ENCODE measurements around the gene ADAMTS12. TPM values are rescaled to one million over a fixed set of nuclear protein-coding genes. Genes with fewer than 3 reads are reported as not detected.

Gene ADAMTS12
- total and polyA plus RNA-seq, 9 of the 15 experiments (the other 6 are each of a cell fraction or from before 2014, with no cell fraction given): 0.11 TPM; not detected in 8

DNA sequence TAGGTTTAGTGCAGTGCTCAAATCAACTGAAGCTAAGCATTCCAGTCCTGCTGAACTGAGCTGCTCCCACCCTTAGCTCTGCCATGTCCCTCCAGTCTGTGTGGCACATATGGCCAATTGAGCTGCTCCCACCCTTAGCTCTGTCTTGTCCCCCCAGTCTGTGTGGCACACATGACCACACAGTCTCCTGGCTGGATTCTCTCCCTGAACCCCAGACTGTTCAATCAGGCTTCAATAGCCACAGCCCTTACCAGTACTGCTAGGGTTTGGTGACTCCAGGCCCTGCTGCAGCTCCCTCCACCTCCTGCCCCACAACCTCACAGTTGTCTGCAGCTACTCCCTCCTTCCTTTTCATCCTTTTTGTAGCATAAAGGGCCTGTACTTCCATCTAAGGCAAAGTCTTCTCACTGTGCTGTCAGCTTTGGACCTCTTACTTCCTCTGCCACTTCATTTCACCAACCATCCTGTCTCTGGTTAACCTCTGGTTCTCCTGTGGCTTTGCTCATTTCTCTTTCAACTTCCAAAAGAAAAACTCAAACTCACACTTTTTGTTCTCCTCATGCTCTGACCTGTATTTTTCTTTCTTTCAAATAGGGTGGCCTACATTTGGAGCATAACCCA lies 50.8 kb downstream of the ADAMTS12 start (continued):
- TF ChIP-seq, protein P1, sequence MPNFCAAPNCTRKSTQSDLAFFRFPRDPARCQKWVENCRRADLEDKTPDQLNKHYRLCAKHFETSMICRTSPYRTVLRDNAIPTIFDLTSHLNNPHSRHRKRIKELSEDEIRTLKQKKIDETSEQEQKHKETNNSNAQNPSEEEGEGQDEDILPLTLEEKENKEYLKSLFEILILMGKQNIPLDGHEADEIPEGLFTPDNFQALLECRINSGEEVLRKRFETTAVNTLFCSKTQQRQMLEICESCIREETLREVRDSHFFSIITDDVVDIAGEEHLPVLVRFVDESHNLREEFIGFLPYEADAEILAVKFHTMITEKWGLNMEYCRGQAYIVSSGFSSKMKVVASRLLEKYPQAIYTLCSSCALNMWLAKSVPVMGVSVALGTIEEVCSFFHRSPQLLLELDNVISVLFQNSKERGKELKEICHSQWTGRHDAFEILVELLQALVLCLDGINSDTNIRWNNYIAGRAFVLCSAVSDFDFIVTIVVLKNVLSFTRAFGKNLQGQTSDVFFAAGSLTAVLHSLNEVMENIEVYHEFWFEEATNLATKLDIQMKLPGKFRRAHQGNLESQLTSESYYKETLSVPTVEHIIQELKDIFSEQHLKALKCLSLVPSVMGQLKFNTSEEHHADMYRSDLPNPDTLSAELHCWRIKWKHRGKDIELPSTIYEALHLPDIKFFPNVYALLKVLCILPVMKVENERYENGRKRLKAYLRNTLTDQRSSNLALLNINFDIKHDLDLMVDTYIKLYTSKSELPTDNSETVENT (CRISPR knock-in tag; IDR thresholded peaks at IDR 0.05): no peak
- TF ChIP-seq, protein P2, sequence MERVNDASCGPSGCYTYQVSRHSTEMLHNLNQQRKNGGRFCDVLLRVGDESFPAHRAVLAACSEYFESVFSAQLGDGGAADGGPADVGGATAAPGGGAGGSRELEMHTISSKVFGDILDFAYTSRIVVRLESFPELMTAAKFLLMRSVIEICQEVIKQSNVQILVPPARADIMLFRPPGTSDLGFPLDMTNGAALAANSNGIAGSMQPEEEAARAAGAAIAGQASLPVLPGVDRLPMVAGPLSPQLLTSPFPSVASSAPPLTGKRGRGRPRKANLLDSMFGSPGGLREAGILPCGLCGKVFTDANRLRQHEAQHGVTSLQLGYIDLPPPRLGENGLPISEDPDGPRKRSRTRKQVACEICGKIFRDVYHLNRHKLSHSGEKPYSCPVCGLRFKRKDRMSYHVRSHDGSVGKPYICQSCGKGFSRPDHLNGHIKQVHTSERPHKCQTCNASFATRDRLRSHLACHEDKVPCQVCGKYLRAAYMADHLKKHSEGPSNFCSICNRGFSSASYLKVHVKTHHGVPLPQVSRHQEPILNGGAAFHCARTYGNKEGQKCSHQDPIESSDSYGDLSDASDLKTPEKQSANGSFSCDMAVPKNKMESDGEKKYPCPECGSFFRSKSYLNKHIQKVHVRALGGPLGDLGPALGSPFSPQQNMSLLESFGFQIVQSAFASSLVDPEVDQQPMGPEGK (CRISPR knock-in tag; IDR thresholded peaks at IDR 0.05; ENCODE audit: borderline replicate concordance): no peak
- TF ChIP-seq, protein P3, sequence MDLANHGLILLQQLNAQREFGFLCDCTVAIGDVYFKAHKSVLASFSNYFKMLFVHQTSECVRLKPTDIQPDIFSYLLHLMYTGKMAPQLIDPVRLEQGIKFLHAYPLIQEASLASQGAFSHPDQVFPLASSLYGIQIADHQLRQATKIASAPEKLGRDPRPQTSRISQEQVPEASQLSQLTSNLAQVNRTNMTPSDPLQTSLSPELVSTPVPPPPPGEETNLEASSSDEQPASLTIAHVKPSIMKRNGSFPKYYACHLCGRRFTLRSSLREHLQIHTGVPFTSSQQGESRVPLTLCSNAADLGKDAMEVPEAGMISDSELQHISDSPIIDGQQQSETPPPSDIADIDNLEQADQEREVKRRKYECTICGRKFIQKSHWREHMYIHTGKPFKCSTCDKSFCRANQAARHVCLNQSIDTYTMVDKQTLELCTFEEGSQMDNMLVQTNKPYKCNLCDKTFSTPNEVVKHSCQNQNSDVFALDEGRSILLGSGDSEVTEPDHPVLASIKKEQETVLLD (IDR thresholded peaks at IDR 0.05): no peak
- TF ChIP-seq MXI1 (IDR thresholded peaks at IDR 0.05; ENCODE audit: low read depth, low read length): no peak
- TF ChIP-seq ZNF589 (CRISPR knock-in tag; IDR thresholded peaks at IDR 0.05; ENCODE audit: low read depth): no peak
